H9 (cell line): ENCODE measurements around the gene BHLHA9. TPM values are rescaled to one million over a fixed set of nuclear protein-coding genes. Genes with fewer than 3 reads are reported as not detected.

Source experiments
- DNase-seq: peaks from one replicate; pipeline ENCODE4 v3.0.0-alpha.2; 2017
- H2AFZ ChIP-seq: one replicate; pipeline ENCODE4 v1.6.1; 2013; ENCODE audit warnings: mild to moderate bottlenecking, low read length, control low read depth, moderate library complexity
- H2AK5ac ChIP-seq: 2 replicates; pipeline ENCODE4 v1.6.1; 2013; ENCODE audit warnings: low read length, control low read depth, mixed read lengths; ENCODE audit not compliant: insufficient read length
- H2BK120ac ChIP-seq: one replicate; pipeline ENCODE4 v1.6.1; 2013; ENCODE audit warnings: low read depth, mild to moderate bottlenecking, low read length, control low read depth, inconsistent platforms; ENCODE audit not compliant: poor library complexity, severe bottlenecking
- H2BK12ac ChIP-seq: 2 replicates; pipeline ENCODE4 v1.6.1; 2013; ENCODE audit warnings: low read length, control low read depth, mixed read lengths, low read depth; ENCODE audit not compliant: insufficient read length
- H2BK15ac ChIP-seq: 2 replicates; pipeline ENCODE4 v1.6.1; 2013; ENCODE audit warnings: low read depth, low read length, control low read depth
- H2BK20ac ChIP-seq: one replicate; pipeline ENCODE4 v1.6.1; 2013; ENCODE audit warnings: low read depth, mild to moderate bottlenecking, low read length, control low read depth, inconsistent platforms; ENCODE audit not compliant: poor library complexity, severe bottlenecking
- H2BK5ac ChIP-seq: 2 replicates; pipeline ENCODE4 v1.6.1; 2013; ENCODE audit warnings: low read length, control low read depth, mixed read lengths; ENCODE audit not compliant: insufficient read length
- H3K14ac ChIP-seq: 2 replicates; pipeline ENCODE4 v1.6.1; 2013; ENCODE audit warnings: low read length, control low read depth; ENCODE audit not compliant: insufficient read depth
- H3K18ac ChIP-seq: 2 replicates; pipeline ENCODE4 v1.6.1; 2013; ENCODE audit warnings: low read depth, mild to moderate bottlenecking, mixed read lengths, low read length, control low read depth; ENCODE audit not compliant: insufficient read length
- H3K23ac ChIP-seq: 2 replicates; pipeline ENCODE4 v1.6.1; 2013; ENCODE audit warnings: low read length, control low read depth, mixed read lengths, low read depth; ENCODE audit not compliant: insufficient read length
- H3K23me2 ChIP-seq: 2 replicates; pipeline ENCODE4 v1.6.1; 2013; ENCODE audit warnings: low read depth, mild to moderate bottlenecking, mixed read lengths, low read length, control low read depth; ENCODE audit not compliant: insufficient read length, poor library complexity, severe bottlenecking
- H3K27ac ChIP-seq: 2 replicates; pipeline ENCODE4 v1.5.1; 2013; ENCODE audit warnings: low read length, control low read depth, mixed read lengths, low read depth; ENCODE audit not compliant: insufficient read length
- H3K27me3 ChIP-seq: 2 replicates; pipeline ENCODE4 v1.6.1; 2013; ENCODE audit warnings: low read length, control low read depth, inconsistent platforms; ENCODE audit not compliant: insufficient read depth
- H3K4ac ChIP-seq: 2 replicates; pipeline ENCODE4 v1.6.1; 2013; ENCODE audit warnings: low read depth, mild to moderate bottlenecking, control low read depth, inconsistent platforms, low read length, moderate library complexity
- H3K4me1 ChIP-seq: 2 replicates; pipeline ENCODE4 v1.6.1; 2013; ENCODE audit warnings: low read length, control low read depth, inconsistent platforms; ENCODE audit not compliant: insufficient read depth
- H3K4me2 ChIP-seq: 2 replicates; pipeline ENCODE4 v1.6.1; 2013; ENCODE audit warnings: low read length, control low read depth, mixed read lengths; ENCODE audit not compliant: insufficient read length, insufficient read depth
- H3K56ac ChIP-seq: 2 replicates; pipeline ENCODE4 v1.6.1; 2013; ENCODE audit warnings: low read depth, mild to moderate bottlenecking, mixed read lengths, low read length, control low read depth; ENCODE audit not compliant: insufficient read length
- H3K79me1 ChIP-seq: 2 replicates; pipeline ENCODE4 v1.6.1; 2013; ENCODE audit warnings: low read depth, mild to moderate bottlenecking, moderate library complexity, low read length, control low read depth, inconsistent platforms; ENCODE audit not compliant: insufficient read depth, poor library complexity, severe bottlenecking
- H3K79me2 ChIP-seq: 2 replicates; pipeline ENCODE4 v1.6.1; 2013; ENCODE audit warnings: low read length, control low read depth, inconsistent platforms; ENCODE audit not compliant: insufficient read depth
- H3K9ac ChIP-seq: 2 replicates; pipeline ENCODE4 v1.6.1; 2013; ENCODE audit warnings: low read length, control low read depth, mixed read lengths; ENCODE audit not compliant: insufficient read length; ENCODE audit errors: extremely low read depth
- H3K9me3 ChIP-seq: one replicate; pipeline ENCODE4 v1.6.1; 2013; ENCODE audit warnings: low read depth, low read length, inconsistent platforms; ENCODE audit not compliant: control insufficient read depth
- H3T11ph ChIP-seq: one replicate; pipeline ENCODE4 v1.6.1; 2013; ENCODE audit warnings: mild to moderate bottlenecking, low read length, control low read depth, inconsistent platforms
- H4K20me1 ChIP-seq: one replicate; pipeline ENCODE4 v1.6.1; 2013; ENCODE audit not compliant: control insufficient read depth, insufficient read length, insufficient read depth
- H4K5ac ChIP-seq: 2 replicates; pipeline ENCODE4 v1.6.1; 2013; ENCODE audit warnings: low read depth, mild to moderate bottlenecking, mixed read lengths, low read length, control low read depth; ENCODE audit not compliant: insufficient read length
- H4K8ac ChIP-seq: replicated peaks from 2 replicates; pipeline ENCODE4 v1.6.1; 2013; ENCODE audit warnings: low read length, control low read depth, mixed read lengths, low read depth; ENCODE audit not compliant: insufficient read length
- H4K91ac ChIP-seq: 2 replicates; pipeline ENCODE4 v1.6.1; 2013; ENCODE audit warnings: low read depth, mild to moderate bottlenecking, moderate library complexity, mixed read lengths, low read length, control low read depth; ENCODE audit not compliant: insufficient read length
- H3K27ac Mint-ChIP-seq, 3 experiments: 2 replicates in 2 of 3; 3 replicates in 1 of 3; pipeline ENCODE4 v1.8.0; 2020 to 2021; ENCODE audit warnings: mixed read lengths in 3 of 3, mild to moderate bottlenecking in 1 of 3, moderate library complexity in 1 of 3
- H3K27me3 Mint-ChIP-seq: 2 replicates; pipeline ENCODE4 v1.8.0; 2021; ENCODE audit warnings: low read depth, mild to moderate bottlenecking, moderate library complexity, mixed read lengths
- H3K36me3 Mint-ChIP-seq, 3 experiments: 2 replicates in 2 of 3; 3 replicates in 1 of 3; pipeline ENCODE4 v1.8.0; 2020 to 2021; ENCODE audit warnings: low read depth in 3 of 3, mixed read lengths in 3 of 3; ENCODE audit not compliant: insufficient read depth in 1 of 3
- H3K4me1 Mint-ChIP-seq, 2 experiments: 2 replicates each; pipeline ENCODE4 v1.8.0; 2020; ENCODE audit warnings: mixed read lengths in 2 of 2
- H3K4me3 Mint-ChIP-seq, 2 experiments: 2 replicates in 1 of 2; 3 replicates in 1 of 2; pipeline ENCODE4 v1.8.0; 2020 to 2021; ENCODE audit warnings: mild to moderate bottlenecking in 2 of 2, mixed read lengths in 2 of 2, moderate library complexity in 1 of 2
- H3K9me3 Mint-ChIP-seq, 2 experiments: 2 replicates in 1 of 2; 3 replicates in 1 of 2; pipeline ENCODE4 v1.8.0; 2020; ENCODE audit warnings: mild to moderate bottlenecking in 2 of 2, mixed read lengths in 2 of 2, moderate library complexity in 1 of 2
- WGBS: extraction: QIAGEN DNeasy Blood & Tissue Kit; methylation state at CpG from one replicate; pipeline ENCODE4 v1.1.7; 2013; ENCODE audit warnings: missing lambda C conversion rate, low lambda C conversion rate, mixed read lengths; ENCODE audit not compliant: insufficient read length; ENCODE audit errors: extremely low coverage; 5-methylcytosine and 5-hydroxymethylcytosine counted together
- total RNA-seq: library from RNA; stranded (reverse); gene quantifications from 2 replicates; pipeline ENCODE4 v1.2.1, GENCODE V29; 2021
- TF ChIP-seq, protein P1 (sequence below): fragments of 200-600 bp; sonication (generic); conservative IDR thresholded peaks from 3 replicates; pipeline ENCODE4 v1.8.0; 2021; ENCODE audit warnings: antibody characterized with exemption, mild to moderate bottlenecking

The BHLHA9 gene
- total RNA-seq, 1 experiment from 2014 or later = not detected

DNA sequence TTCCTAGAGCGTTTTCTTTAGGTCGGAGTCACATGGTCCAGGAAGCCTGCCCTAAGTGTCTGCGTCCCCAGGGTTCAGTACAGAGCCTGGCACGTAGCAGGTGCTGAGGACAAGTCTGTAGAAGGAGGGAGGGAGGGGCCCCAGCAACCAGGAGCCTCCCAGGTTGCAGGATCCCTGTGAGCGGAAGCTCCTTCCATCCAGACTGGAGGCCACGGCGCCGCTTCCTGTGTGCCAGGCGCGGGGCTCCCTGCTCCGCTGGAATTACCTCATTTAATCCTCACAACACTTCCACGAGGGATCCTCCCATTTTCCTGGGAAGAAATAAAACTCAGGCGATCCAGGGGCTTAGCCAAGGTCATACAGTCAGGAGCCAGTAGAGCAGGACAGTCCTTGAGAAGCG lies 31.3 kb downstream of the BHLHA9 start:
- Histone ChIP-seq H2BK5ac (no peak overlapping the region), H3K27me3 (no peaks in the 10 kb centered on the region), H3K79me1 (no peaks in the 10 kb centered on the region), H3K56ac (no peak overlapping the region), H4K91ac (no peak overlapping the region), H3K27ac (no peak overlapping the region), H3T11ph (no peak overlapping the region), H2BK120ac (no peak overlapping the region), H3K9me3 (no peaks in the 10 kb centered on the region), H4K20me1 (no peaks in the 10 kb centered on the region), H2AFZ (no peak overlapping the region), H3K14ac (no peak overlapping the region), H4K5ac (no peak overlapping the region), H2BK20ac (no peak overlapping the region), H3K23me2 (no peaks in the 10 kb centered on the region), H2AK5ac (no peak overlapping the region), H4K8ac (no peak overlapping the region), H2BK12ac (no peak overlapping the region), H3K4ac (no peak overlapping the region), H2BK15ac (no peak overlapping the region), H3K23ac (no peak overlapping the region), H3K9ac (no peak overlapping the region), H3K18ac (no peak overlapping the region), H3K79me2 (no peaks in the 10 kb centered on the region), H3K4me1 (no peaks in the 10 kb centered on the region), H3K4me2 (no peak overlapping the region)
- no peak for DNase-seq
- no peaks in the 10 kb centered on the region for H3K36me3 Mint-ChIP-seq
- WGBS = no CpG with 5 or more reads among the region's 14 CpGs
- H3K27me3 Mint-ChIP-seq = peaks cover 30% of the 10 kb centered on the region
- H3K9me3 Mint-ChIP-seq = no peaks in the 10 kb centered on the region
- H3K4me3 Mint-ChIP-seq = no peak overlapping the region
- no peak overlapping the region for H3K27ac Mint-ChIP-seq
- H3K4me1 Mint-ChIP-seq = peaks cover 7 to 10% of the 10 kb centered on the region in 2 experiments
- TF ChIP-seq, protein P1, sequence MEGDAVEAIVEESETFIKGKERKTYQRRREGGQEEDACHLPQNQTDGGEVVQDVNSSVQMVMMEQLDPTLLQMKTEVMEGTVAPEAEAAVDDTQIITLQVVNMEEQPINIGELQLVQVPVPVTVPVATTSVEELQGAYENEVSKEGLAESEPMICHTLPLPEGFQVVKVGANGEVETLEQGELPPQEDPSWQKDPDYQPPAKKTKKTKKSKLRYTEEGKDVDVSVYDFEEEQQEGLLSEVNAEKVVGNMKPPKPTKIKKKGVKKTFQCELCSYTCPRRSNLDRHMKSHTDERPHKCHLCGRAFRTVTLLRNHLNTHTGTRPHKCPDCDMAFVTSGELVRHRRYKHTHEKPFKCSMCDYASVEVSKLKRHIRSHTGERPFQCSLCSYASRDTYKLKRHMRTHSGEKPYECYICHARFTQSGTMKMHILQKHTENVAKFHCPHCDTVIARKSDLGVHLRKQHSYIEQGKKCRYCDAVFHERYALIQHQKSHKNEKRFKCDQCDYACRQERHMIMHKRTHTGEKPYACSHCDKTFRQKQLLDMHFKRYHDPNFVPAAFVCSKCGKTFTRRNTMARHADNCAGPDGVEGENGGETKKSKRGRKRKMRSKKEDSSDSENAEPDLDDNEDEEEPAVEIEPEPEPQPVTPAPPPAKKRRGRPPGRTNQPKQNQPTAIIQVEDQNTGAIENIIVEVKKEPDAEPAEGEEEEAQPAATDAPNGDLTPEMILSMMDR = no peak
